Astrocyte of the spinal cord (primary cell): ENCODE measurements around the gene NME4.
A peak's percentile ranks its signal among the peaks of the same experiment; 100 is the strongest.

Source experiments
- DNase-seq: peaks from one replicate; pipeline ENCODE4 v3.0.0; 2011; ENCODE audit warnings: low read depth, low spot score
- H3K4me3 ChIP-seq: 2 replicates; pipeline ENCODE4 v1.5.1; 2011; ENCODE audit warnings: low read depth, mild to moderate bottlenecking, low read length, moderate library complexity
- CTCF ChIP-seq: IDR thresholded peaks from 2 replicates; pipeline ENCODE4 v1.5.1; 2012; ENCODE audit warnings: low read depth, mild to moderate bottlenecking, low read length, inconsistent platforms
- in situ Hi-C: cut with HindIII; loops from 2 replicates; pipeline ENCODE4 v1.10.0; 2017; ENCODE audit warnings: low sequenced_read_pairs

Gene NME4

GRCh38 chr16:401468-402348 is 4.7 kb downstream of the NME4 start, which contains the start of gene DECR2:
TSS of gene DECR2 (plus strand) at chr16:401885. CDS start at chr16:401964, 79 bp downstream.
- DNase-seq = peak; percentile 86
- peak within 1 kb of the TSS; percentile 88 for H3K4me3 ChIP-seq
- TF ChIP-seq CTCF = peak; percentile 50
- in situ Hi-C loops = no loop called here

GRCh38 chr16:404971-405486 is 8.0 kb downstream of the NME4 start:
- no peak for DNase-seq

GRCh38 chr16:405548-406506 is 8.8 kb downstream of the NME4 start:
- H3K4me3 ChIP-seq = no peak overlapping the region
- in situ Hi-C loops = no loop called here
- TF ChIP-seq CTCF = no peak
- DNase-seq = no peak

More at GRCh38 chr16:404971-405486, 8.0 kb downstream of the NME4 start:
- in situ Hi-C loops = no loop called here
- no peak for TF ChIP-seq CTCF
- H3K4me3 ChIP-seq = no peak overlapping the region

- no peak for TF ChIP-seq CTCF
- in situ Hi-C loops = no loop called here
- DNase-seq = no peak
These were observed 10.3 kb downstream of the NME4 start for GRCh38 chr16:407253-407652.

GRCh38 chr16:410516-411178 is 13.6 kb downstream of the NME4 start:
- no peak overlapping the region for H3K4me3 ChIP-seq
- in situ Hi-C loops = no loop called here
- no peak for TF ChIP-seq CTCF
- DNase-seq = no peak

More at GRCh38 chr16:407253-407652, 10.3 kb downstream of the NME4 start:
- H3K4me3 ChIP-seq = no peak overlapping the region
